ENCODE measurements around the gene PLEKHA7. TPM values are rescaled to one million over a fixed set of nuclear protein-coding genes. Genes with fewer than 3 reads are reported as not detected.

PLEKHA7 gene
- total and polyA plus RNA-seq, 2 of the 13 experiments (the other 11 are each of a cell fraction or from before 2014, with no cell fraction given) = 17.5 to 18.7 TPM

DNA sequence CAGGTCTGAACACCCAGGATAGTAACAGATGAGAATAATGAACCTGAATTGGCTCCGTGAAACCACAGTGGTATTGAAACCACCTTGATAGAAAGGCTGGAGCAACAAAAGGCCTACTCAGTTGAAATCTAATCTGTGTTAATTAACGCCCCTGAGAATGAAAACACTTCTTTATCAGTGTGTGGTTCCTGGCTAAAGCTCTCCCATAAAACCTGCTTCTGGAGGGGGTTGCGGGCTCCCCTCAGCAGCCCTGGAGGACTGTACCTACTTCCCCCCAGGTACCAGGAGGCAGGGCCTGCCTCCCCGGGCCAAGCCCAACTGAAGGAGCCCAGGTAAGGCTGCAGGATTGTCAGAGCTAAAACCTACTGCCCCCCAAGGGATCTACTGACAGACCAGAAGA is 54.6 kb downstream of the PLEKHA7 start:
- intact Hi-C loops (cut with micrococcal nuclease; ENCODE audit: unreplicated experiment) = no loop called here
- ATAC-seq (no peak; the same call in 2 of the 3 replicates), DNase-seq (ENCODE audit: low spot score) (no peak), FAIRE-seq (no peak)
- H3K79me2 ChIP-seq (ENCODE audit: insufficient read depth, low read length) = peaks cover 8% of the 10 kb centered on the region
- no peak overlapping the region for H3K4me2 ChIP-seq (ENCODE audit: low read depth, low read length)
- no peak overlapping the region for H3K4me3 ChIP-seq (replicated peaks in 1 of 3; ENCODE audit: insufficient read depth in 1 of 3, low read depth in 2 of 3, low read length in 3 of 3)
- no peaks in the 10 kb centered on the region; the same call in 1 of the 2 replicates for H4K20me1 ChIP-seq (ENCODE audit: insufficient read depth, low read length)
- no peak overlapping the region for H3K27ac ChIP-seq (ENCODE audit: extremely low read length, insufficient read depth, low read length)
- no peak overlapping the region for H3K9ac ChIP-seq (ENCODE audit: insufficient read depth, low read depth, low read length)
- peaks cover 50% of the 10 kb centered on the region for H3K4me1 ChIP-seq (ENCODE audit: insufficient read depth, low read length)
- no TSS peak for BruUV-seq (replicated peaks)
- H2AFZ ChIP-seq (ENCODE audit: low read length) = no peak overlapping the region
- WGBS (ENCODE audit: low lambda C conversion rate) = 97% methylated on average over 2 of the region's 4 CpGs
- ChIA-PET POLR2A (interaction anchor here (0.9 kb wide), 1 partner anchor 26 kb away, joined by 3 read pairs; no protein-coding TSS in a partner anchor), CTCF (ENCODE audit: low intra/inter-chr PET ratio, low total read pairs) (no interaction called here)
- H3K36me3 ChIP-seq (replicated peaks in 1 of 2; ENCODE audit: control insufficient read depth in 1 of 2, insufficient read depth in 2 of 2, low read length in 2 of 2) = peaks cover 0 to 3% of the 10 kb centered on the region in 2 experiments; a peak in 1 of 5 replicates
- no peaks in the 10 kb centered on the region for H3K9me3 ChIP-seq (ENCODE audit: low read length)
- H3K27me3 ChIP-seq (ENCODE audit: control insufficient read depth in 1 of 2, insufficient read depth in 2 of 2, low read length in 2 of 2) = no peaks in the 10 kb centered on the region
- in situ Hi-C loops (cut with HindIII; ENCODE audit: extremely low pct_ligation_motif_present, low pct_unique_long_range_greater_than_20kb) = no loop called here
- TF ChIP-seq, protein P1, sequence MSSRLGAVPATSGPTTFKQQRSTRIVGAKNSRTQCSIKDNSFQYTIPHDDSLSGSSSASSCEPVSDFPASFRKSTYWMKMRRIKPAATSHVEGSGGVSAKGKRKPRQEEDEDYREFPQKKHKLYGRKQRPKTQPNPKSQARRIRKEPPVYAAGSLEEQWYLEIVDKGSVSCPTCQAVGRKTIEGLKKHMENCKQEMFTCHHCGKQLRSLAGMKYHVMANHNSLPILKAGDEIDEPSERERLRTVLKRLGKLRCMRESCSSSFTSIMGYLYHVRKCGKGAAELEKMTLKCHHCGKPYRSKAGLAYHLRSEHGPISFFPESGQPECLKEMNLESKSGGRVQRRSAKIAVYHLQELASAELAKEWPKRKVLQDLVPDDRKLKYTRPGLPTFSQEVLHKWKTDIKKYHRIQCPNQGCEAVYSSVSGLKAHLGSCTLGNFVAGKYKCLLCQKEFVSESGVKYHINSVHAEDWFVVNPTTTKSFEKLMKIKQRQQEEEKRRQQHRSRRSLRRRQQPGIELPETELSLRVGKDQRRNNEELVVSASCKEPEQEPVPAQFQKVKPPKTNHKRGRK (CRISPR knock-in tag; IDR thresholded peaks at IDR 0.05) = no peak
- TF ChIP-seq ZNF549 (CRISPR knock-in tag; IDR thresholded peaks at IDR 0.05) = no peak
- no peak for TF ChIP-seq ZBTB1 (CRISPR knock-in tag; IDR thresholded peaks at IDR 0.05; ENCODE audit: borderline replicate concordance)
- TF ChIP-seq AKAP8 (CRISPR knock-in tag; IDR thresholded peaks at IDR 0.05) = no peak
- TF ChIP-seq, protein P2, sequence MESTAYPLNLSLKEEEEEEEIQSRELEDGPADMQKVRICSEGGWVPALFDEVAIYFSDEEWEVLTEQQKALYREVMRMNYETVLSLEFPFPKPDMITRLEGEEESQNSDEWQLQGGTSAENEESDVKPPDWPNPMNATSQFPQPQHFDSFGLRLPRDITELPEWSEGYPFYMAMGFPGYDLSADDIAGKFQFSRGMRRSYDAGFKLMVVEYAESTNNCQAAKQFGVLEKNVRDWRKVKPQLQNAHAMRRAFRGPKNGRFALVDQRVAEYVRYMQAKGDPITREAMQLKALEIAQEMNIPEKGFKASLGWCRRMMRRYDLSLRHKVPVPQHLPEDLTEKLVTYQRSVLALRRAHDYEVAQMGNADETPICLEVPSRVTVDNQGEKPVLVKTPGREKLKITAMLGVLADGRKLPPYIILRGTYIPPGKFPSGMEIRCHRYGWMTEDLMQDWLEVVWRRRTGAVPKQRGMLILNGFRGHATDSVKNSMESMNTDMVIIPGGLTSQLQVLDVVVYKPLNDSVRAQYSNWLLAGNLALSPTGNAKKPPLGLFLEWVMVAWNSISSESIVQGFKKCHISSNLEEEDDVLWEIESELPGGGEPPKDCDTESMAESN (CRISPR knock-in tag; conservative IDR thresholded peaks at IDR 0.05) = no peak
- TF ChIP-seq FOXM1 (CRISPR knock-in tag; IDR thresholded peaks at IDR 0.05) = no peak
- TF ChIP-seq, protein P3, sequence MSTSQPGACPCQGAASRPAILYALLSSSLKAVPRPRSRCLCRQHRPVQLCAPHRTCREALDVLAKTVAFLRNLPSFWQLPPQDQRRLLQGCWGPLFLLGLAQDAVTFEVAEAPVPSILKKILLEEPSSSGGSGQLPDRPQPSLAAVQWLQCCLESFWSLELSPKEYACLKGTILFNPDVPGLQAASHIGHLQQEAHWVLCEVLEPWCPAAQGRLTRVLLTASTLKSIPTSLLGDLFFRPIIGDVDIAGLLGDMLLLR (CRISPR knock-in tag; IDR thresholded peaks at IDR 0.05) = no peak
- no peak for TF ChIP-seq YEATS4 (CRISPR knock-in tag; IDR thresholded peaks at IDR 0.05; ENCODE audit: borderline replicate concordance)
- no peak for TF ChIP-seq POLR2AphosphoS2 (IDR thresholded peaks at IDR 0.05; ENCODE audit: low read depth, low read length)
- TF ChIP-seq ATF7-NPFF (CRISPR knock-in tag; IDR thresholded peaks at IDR 0.05; ENCODE audit: low read depth) = no peak
- TF ChIP-seq, protein P4, sequence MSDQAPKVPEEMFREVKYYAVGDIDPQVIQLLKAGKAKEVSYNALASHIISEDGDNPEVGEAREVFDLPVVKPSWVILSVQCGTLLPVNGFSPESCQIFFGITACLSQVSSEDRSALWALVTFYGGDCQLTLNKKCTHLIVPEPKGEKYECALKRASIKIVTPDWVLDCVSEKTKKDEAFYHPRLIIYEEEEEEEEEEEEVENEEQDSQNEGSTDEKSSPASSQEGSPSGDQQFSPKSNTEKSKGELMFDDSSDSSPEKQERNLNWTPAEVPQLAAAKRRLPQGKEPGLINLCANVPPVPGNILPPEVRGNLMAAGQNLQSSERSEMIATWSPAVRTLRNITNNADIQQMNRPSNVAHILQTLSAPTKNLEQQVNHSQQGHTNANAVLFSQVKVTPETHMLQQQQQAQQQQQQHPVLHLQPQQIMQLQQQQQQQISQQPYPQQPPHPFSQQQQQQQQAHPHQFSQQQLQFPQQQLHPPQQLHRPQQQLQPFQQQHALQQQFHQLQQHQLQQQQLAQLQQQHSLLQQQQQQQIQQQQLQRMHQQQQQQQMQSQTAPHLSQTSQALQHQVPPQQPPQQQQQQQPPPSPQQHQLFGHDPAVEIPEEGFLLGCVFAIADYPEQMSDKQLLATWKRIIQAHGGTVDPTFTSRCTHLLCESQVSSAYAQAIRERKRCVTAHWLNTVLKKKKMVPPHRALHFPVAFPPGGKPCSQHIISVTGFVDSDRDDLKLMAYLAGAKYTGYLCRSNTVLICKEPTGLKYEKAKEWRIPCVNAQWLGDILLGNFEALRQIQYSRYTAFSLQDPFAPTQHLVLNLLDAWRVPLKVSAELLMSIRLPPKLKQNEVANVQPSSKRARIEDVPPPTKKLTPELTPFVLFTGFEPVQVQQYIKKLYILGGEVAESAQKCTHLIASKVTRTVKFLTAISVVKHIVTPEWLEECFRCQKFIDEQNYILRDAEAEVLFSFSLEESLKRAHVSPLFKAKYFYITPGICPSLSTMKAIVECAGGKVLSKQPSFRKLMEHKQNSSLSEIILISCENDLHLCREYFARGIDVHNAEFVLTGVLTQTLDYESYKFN (CRISPR knock-in tag; conservative IDR thresholded peaks at IDR 0.05) = no peak
- TF ChIP-seq HNF4A (CRISPR knock-in tag; IDR thresholded peaks at IDR 0.05) = no peak
- no peak for TF ChIP-seq TAF15 (IDR thresholded peaks at IDR 0.05; ENCODE audit: low read depth, low read length, poor library complexity, severe bottlenecking)
- TF ChIP-seq CBX5 (CRISPR knock-in tag; IDR thresholded peaks at IDR 0.05; ENCODE audit: borderline replicate concordance) = no peak
- TF ChIP-seq ZNF441 (CRISPR knock-in tag; IDR thresholded peaks at IDR 0.05; ENCODE audit: borderline replicate concordance) = no peak
- TF ChIP-seq ZMYM4 (CRISPR knock-in tag; IDR thresholded peaks at IDR 0.05) = no peak
